H9 (cell line): Measurements from ENCODE around the gene ADCY4. TPM values are rescaled to one million over a fixed set of nuclear protein-coding genes. Genes with fewer than 3 reads are reported as not detected.

Source experiments
- DNase-seq: peaks from one replicate; pipeline ENCODE4 v3.0.0-alpha.2; 2017
- H2AFZ ChIP-seq: one replicate; pipeline ENCODE4 v1.6.1; 2013; ENCODE audit warnings: mild to moderate bottlenecking, low read length, control low read depth, moderate library complexity
- H2AK5ac ChIP-seq: 2 replicates; pipeline ENCODE4 v1.6.1; 2013; ENCODE audit warnings: low read length, control low read depth, mixed read lengths; ENCODE audit not compliant: insufficient read length
- H2BK120ac ChIP-seq: one replicate; pipeline ENCODE4 v1.6.1; 2013; ENCODE audit warnings: low read depth, mild to moderate bottlenecking, low read length, control low read depth, inconsistent platforms; ENCODE audit not compliant: poor library complexity, severe bottlenecking
- H2BK12ac ChIP-seq: 2 replicates; pipeline ENCODE4 v1.6.1; 2013; ENCODE audit warnings: low read length, control low read depth, mixed read lengths, low read depth; ENCODE audit not compliant: insufficient read length
- H2BK15ac ChIP-seq: 2 replicates; pipeline ENCODE4 v1.6.1; 2013; ENCODE audit warnings: low read depth, low read length, control low read depth
- H2BK20ac ChIP-seq: one replicate; pipeline ENCODE4 v1.6.1; 2013; ENCODE audit warnings: low read depth, mild to moderate bottlenecking, low read length, control low read depth, inconsistent platforms; ENCODE audit not compliant: poor library complexity, severe bottlenecking
- H2BK5ac ChIP-seq: 2 replicates; pipeline ENCODE4 v1.6.1; 2013; ENCODE audit warnings: low read length, control low read depth, mixed read lengths; ENCODE audit not compliant: insufficient read length
- H3K14ac ChIP-seq: 2 replicates; pipeline ENCODE4 v1.6.1; 2013; ENCODE audit warnings: low read length, control low read depth; ENCODE audit not compliant: insufficient read depth
- H3K18ac ChIP-seq: 2 replicates; pipeline ENCODE4 v1.6.1; 2013; ENCODE audit warnings: low read depth, mild to moderate bottlenecking, mixed read lengths, low read length, control low read depth; ENCODE audit not compliant: insufficient read length
- H3K23ac ChIP-seq: 2 replicates; pipeline ENCODE4 v1.6.1; 2013; ENCODE audit warnings: low read length, control low read depth, mixed read lengths, low read depth; ENCODE audit not compliant: insufficient read length
- H3K23me2 ChIP-seq: 2 replicates; pipeline ENCODE4 v1.6.1; 2013; ENCODE audit warnings: low read depth, mild to moderate bottlenecking, mixed read lengths, low read length, control low read depth; ENCODE audit not compliant: insufficient read length, poor library complexity, severe bottlenecking
- H3K27ac ChIP-seq: 2 replicates; pipeline ENCODE4 v1.5.1; 2013; ENCODE audit warnings: low read length, control low read depth, mixed read lengths, low read depth; ENCODE audit not compliant: insufficient read length
- H3K27me3 ChIP-seq: 2 replicates; pipeline ENCODE4 v1.6.1; 2013; ENCODE audit warnings: low read length, control low read depth, inconsistent platforms; ENCODE audit not compliant: insufficient read depth
- H3K4ac ChIP-seq: 2 replicates; pipeline ENCODE4 v1.6.1; 2013; ENCODE audit warnings: low read depth, mild to moderate bottlenecking, control low read depth, inconsistent platforms, low read length, moderate library complexity
- H3K4me1 ChIP-seq: 2 replicates; pipeline ENCODE4 v1.6.1; 2013; ENCODE audit warnings: low read length, control low read depth, inconsistent platforms; ENCODE audit not compliant: insufficient read depth
- H3K4me2 ChIP-seq: 2 replicates; pipeline ENCODE4 v1.6.1; 2013; ENCODE audit warnings: low read length, control low read depth, mixed read lengths; ENCODE audit not compliant: insufficient read length, insufficient read depth
- H3K56ac ChIP-seq: 2 replicates; pipeline ENCODE4 v1.6.1; 2013; ENCODE audit warnings: low read depth, mild to moderate bottlenecking, mixed read lengths, low read length, control low read depth; ENCODE audit not compliant: insufficient read length
- H3K79me1 ChIP-seq: 2 replicates; pipeline ENCODE4 v1.6.1; 2013; ENCODE audit warnings: low read depth, mild to moderate bottlenecking, moderate library complexity, low read length, control low read depth, inconsistent platforms; ENCODE audit not compliant: insufficient read depth, poor library complexity, severe bottlenecking
- H3K79me2 ChIP-seq: 2 replicates; pipeline ENCODE4 v1.6.1; 2013; ENCODE audit warnings: low read length, control low read depth, inconsistent platforms; ENCODE audit not compliant: insufficient read depth
- H3K9ac ChIP-seq: 2 replicates; pipeline ENCODE4 v1.6.1; 2013; ENCODE audit warnings: low read length, control low read depth, mixed read lengths; ENCODE audit not compliant: insufficient read length; ENCODE audit errors: extremely low read depth
- H3K9me3 ChIP-seq: one replicate; pipeline ENCODE4 v1.6.1; 2013; ENCODE audit warnings: low read depth, low read length, inconsistent platforms; ENCODE audit not compliant: control insufficient read depth
- H3T11ph ChIP-seq: one replicate; pipeline ENCODE4 v1.6.1; 2013; ENCODE audit warnings: mild to moderate bottlenecking, low read length, control low read depth, inconsistent platforms
- H4K20me1 ChIP-seq: one replicate; pipeline ENCODE4 v1.6.1; 2013; ENCODE audit not compliant: control insufficient read depth, insufficient read length, insufficient read depth
- H4K5ac ChIP-seq: 2 replicates; pipeline ENCODE4 v1.6.1; 2013; ENCODE audit warnings: low read depth, mild to moderate bottlenecking, mixed read lengths, low read length, control low read depth; ENCODE audit not compliant: insufficient read length
- H4K8ac ChIP-seq: replicated peaks from 2 replicates; pipeline ENCODE4 v1.6.1; 2013; ENCODE audit warnings: low read length, control low read depth, mixed read lengths, low read depth; ENCODE audit not compliant: insufficient read length
- H4K91ac ChIP-seq: 2 replicates; pipeline ENCODE4 v1.6.1; 2013; ENCODE audit warnings: low read depth, mild to moderate bottlenecking, moderate library complexity, mixed read lengths, low read length, control low read depth; ENCODE audit not compliant: insufficient read length
- H3K27ac Mint-ChIP-seq, 3 experiments: 2 replicates in 2 of 3; 3 replicates in 1 of 3; pipeline ENCODE4 v1.8.0; 2020 to 2021; ENCODE audit warnings: mixed read lengths in 3 of 3, mild to moderate bottlenecking in 1 of 3, moderate library complexity in 1 of 3
- H3K27me3 Mint-ChIP-seq: 2 replicates; pipeline ENCODE4 v1.8.0; 2021; ENCODE audit warnings: low read depth, mild to moderate bottlenecking, moderate library complexity, mixed read lengths
- H3K36me3 Mint-ChIP-seq, 3 experiments: 2 replicates in 2 of 3; 3 replicates in 1 of 3; pipeline ENCODE4 v1.8.0; 2020 to 2021; ENCODE audit warnings: low read depth in 3 of 3, mixed read lengths in 3 of 3; ENCODE audit not compliant: insufficient read depth in 1 of 3
- H3K4me1 Mint-ChIP-seq, 2 experiments: 2 replicates each; pipeline ENCODE4 v1.8.0; 2020; ENCODE audit warnings: mixed read lengths in 2 of 2
- H3K4me3 Mint-ChIP-seq, 2 experiments: 2 replicates in 1 of 2; 3 replicates in 1 of 2; pipeline ENCODE4 v1.8.0; 2020 to 2021; ENCODE audit warnings: mild to moderate bottlenecking in 2 of 2, mixed read lengths in 2 of 2, moderate library complexity in 1 of 2
- H3K9me3 Mint-ChIP-seq, 2 experiments: 2 replicates in 1 of 2; 3 replicates in 1 of 2; pipeline ENCODE4 v1.8.0; 2020; ENCODE audit warnings: mild to moderate bottlenecking in 2 of 2, mixed read lengths in 2 of 2, moderate library complexity in 1 of 2
- WGBS: extraction: QIAGEN DNeasy Blood & Tissue Kit; methylation state at CpG from one replicate; pipeline ENCODE4 v1.1.7; 2013; ENCODE audit warnings: missing lambda C conversion rate, low lambda C conversion rate, mixed read lengths; ENCODE audit not compliant: insufficient read length; ENCODE audit errors: extremely low coverage; 5-methylcytosine and 5-hydroxymethylcytosine counted together
- total RNA-seq: library from RNA; stranded (reverse); gene quantifications from 2 replicates; pipeline ENCODE4 v1.2.1, GENCODE V29; 2021
- TF ChIP-seq, protein P1 (sequence below): fragments of 200-600 bp; sonication (generic); conservative IDR thresholded peaks from 3 replicates; pipeline ENCODE4 v1.8.0; 2021; ENCODE audit warnings: antibody characterized with exemption, mild to moderate bottlenecking

Gene ADCY4
- total RNA-seq, 1 experiment from 2014 or later, result 0.09 TPM

DNA sequence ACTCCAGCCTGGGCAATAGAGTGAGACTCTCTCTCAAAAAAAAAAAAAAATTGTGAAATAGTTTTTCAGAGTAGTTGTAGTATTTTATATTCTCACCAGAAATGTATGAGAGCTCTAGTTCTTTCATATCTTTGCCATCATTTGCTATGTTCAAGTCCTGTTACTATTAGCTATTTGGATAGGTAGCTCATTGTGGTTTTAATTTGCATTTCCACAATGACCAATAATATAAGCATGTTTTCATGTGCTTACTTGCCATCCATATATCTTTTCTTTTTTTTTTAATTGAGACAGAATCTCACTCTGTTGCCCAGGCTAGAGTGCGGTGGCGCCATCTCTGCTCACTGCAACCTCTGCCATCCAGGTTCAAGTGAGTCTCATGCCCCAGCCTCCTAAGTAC, 13.3 kb upstream of the ADCY4 start:
- Histone ChIP-seq H3K9me3 (no peaks in the 10 kb centered on the region), H3K23me2 (no peaks in the 10 kb centered on the region), H3K79me2 (no peaks in the 10 kb centered on the region), H4K8ac (no peak overlapping the region), H3K9ac (no peak overlapping the region), H4K5ac (no peak overlapping the region), H4K20me1 (no peaks in the 10 kb centered on the region), H2BK15ac (no peak overlapping the region), H3K56ac (no peak overlapping the region), H3K23ac (no peak overlapping the region), H2BK20ac (no peak overlapping the region), H3K4me1 (no peaks in the 10 kb centered on the region), H3K18ac (no peak overlapping the region), H3K4ac (no peak overlapping the region), H3K14ac (no peak overlapping the region), H3K27ac (no peak overlapping the region), H3K27me3 (no peaks in the 10 kb centered on the region; the same call in 1 of the 2 replicates), H3T11ph (no peak overlapping the region), H3K79me1 (no peaks in the 10 kb centered on the region), H2AK5ac (no peak overlapping the region), H3K4me2 (no peak overlapping the region), H2BK120ac (no peak overlapping the region), H2BK5ac (no peak overlapping the region), H2AFZ (no peak overlapping the region), H4K91ac (no peak overlapping the region), H2BK12ac (no peak overlapping the region)
- Mint-ChIP-seq H3K27ac (no peak overlapping the region), H3K36me3 (no peaks in the 10 kb centered on the region), H3K4me1 (peaks cover 0 to 6% of the 10 kb centered on the region in 2 experiments; a peak in 2 of 4 replicates), H3K4me3 (no peak overlapping the region), H3K9me3 (no peaks in the 10 kb centered on the region), H3K27me3 (peaks cover 86% of the 10 kb centered on the region)
- DNase-seq, result no peak
- TF ChIP-seq, protein P1, sequence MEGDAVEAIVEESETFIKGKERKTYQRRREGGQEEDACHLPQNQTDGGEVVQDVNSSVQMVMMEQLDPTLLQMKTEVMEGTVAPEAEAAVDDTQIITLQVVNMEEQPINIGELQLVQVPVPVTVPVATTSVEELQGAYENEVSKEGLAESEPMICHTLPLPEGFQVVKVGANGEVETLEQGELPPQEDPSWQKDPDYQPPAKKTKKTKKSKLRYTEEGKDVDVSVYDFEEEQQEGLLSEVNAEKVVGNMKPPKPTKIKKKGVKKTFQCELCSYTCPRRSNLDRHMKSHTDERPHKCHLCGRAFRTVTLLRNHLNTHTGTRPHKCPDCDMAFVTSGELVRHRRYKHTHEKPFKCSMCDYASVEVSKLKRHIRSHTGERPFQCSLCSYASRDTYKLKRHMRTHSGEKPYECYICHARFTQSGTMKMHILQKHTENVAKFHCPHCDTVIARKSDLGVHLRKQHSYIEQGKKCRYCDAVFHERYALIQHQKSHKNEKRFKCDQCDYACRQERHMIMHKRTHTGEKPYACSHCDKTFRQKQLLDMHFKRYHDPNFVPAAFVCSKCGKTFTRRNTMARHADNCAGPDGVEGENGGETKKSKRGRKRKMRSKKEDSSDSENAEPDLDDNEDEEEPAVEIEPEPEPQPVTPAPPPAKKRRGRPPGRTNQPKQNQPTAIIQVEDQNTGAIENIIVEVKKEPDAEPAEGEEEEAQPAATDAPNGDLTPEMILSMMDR, result no peak
- whole genome bisulfite sequencing, result no CpG with 5 or more reads among the region's 2 CpGs
